Breast epithelium (tissue), 4 donors: ENCODE data around the gene P2RY10. TPM values are rescaled to one million over a fixed set of nuclear protein-coding genes. Genes with fewer than 3 reads are reported as not detected.

ENCODE experiments used
- DNase-seq, 2 donors: peaks; one replicate each; pipeline ENCODE4 v3.0.0-alpha.2; 2019; ENCODE audit warnings: low spot score in 2 of 2
- H3K27ac ChIP-seq, 2 donors: fragments of 200-600 bp; sonication (generic) in 1 of 2; one replicate each; pipeline ENCODE4 v1.5.1; 2016 to 2019; ENCODE audit warnings: mild to moderate bottlenecking in 1 of 2
- H3K27me3 ChIP-seq, 2 donors: fragments of 200-600 bp; sonication (generic) in 1 of 2; one replicate each; pipeline versions ENCODE4 v1.5.1 to v1.6.0; 2017 to 2019; ENCODE audit warnings: control low read depth in 1 of 2, mild to moderate bottlenecking in 1 of 2
- H3K36me3 ChIP-seq: fragments of 200-600 bp; one replicate; pipeline ENCODE4 v1.5.1; 2019
- H3K4me1 ChIP-seq, 2 donors: fragments of 200-600 bp; sonication (generic); one replicate each; pipeline ENCODE4 v1.5.1; 2016 to 2019; ENCODE audit warnings: control low read depth in 1 of 2
- H3K4me3 ChIP-seq, 3 donors: fragments of 200-600 bp; sonication (generic); 1 replicate in 2 of 3; 2 replicates in 1 of 3; pipeline ENCODE4 v1.5.1; 2016 to 2019; ENCODE audit warnings: mild to moderate bottlenecking in 3 of 3, moderate library complexity in 2 of 3
- H3K9me3 ChIP-seq, 2 donors: fragments of 200-600 bp; sonication (generic) in 1 of 2; one replicate each; pipeline ENCODE4 v1.5.1; 2016 to 2019; ENCODE audit warnings: control low read depth in 1 of 2
- CTCF ChIP-seq, 3 donors: fragments of 450-650 bp; IDR thresholded peaks; one replicate each; pipeline ENCODE4 v1.5.1; 2016 to 2017; ENCODE audit warnings: antibody characterized with exemption in 3 of 3, mild to moderate bottlenecking in 3 of 3, moderate library complexity in 3 of 3
- POLR2A ChIP-seq: fragments of 450-650 bp; IDR thresholded peaks from one replicate; pipeline ENCODE4 v1.6.1; 2016; ENCODE audit warnings: antibody characterized with exemption, mild to moderate bottlenecking, moderate library complexity
- POLR2AphosphoS5 ChIP-seq, 3 donors: sonication (generic); formaldehyde crosslinking; IDR thresholded peaks; one replicate each; pipeline ENCODE4 v1.6.1; 2017; ENCODE audit warnings: antibody characterized with exemption in 3 of 3
- intact Hi-C: fragments of 100-400 bp; cut with DNase I; formaldehyde crosslinking; loops from one replicate; pipeline ENCODE4 v1.15.1; 2023; ENCODE audit warnings: low total_unique reads
- total RNA-seq, 3 donors: library from RNA; depleted of rRNA; stranded (reverse); fragments of >200 nt; gene quantifications; one replicate each; pipeline ENCODE4 v1.1.0, GENCODE V29; 2016

Gene P2RY10
- total RNA-seq: 1 to 10 TPM in 1 of 3 donors, under 1 TPM in 2; 0.80 to 2.2 (median 0.98) TPM

GRCh38 chrX:78945186-78945912 is at the start of gene P2RY10:
TSS of gene P2RY10 (plus strand) at chrX:78945391. CDS start at chrX:78960521, 15,130 bp downstream.
- intact Hi-C loops: no loop called here
- DNase-seq: no peak
- Histone ChIP-seq H3K36me3 (no peaks in the 10 kb centered on the region), H3K27me3 (peaks cover 0 to 20% of the 10 kb centered on the region in 2 donors), H3K4me3 (no peak within 1 kb of the TSS), H3K9me3 (no peaks in the 10 kb centered on the region), H3K27ac (no peak within 1 kb of the TSS), H3K4me1 (no peaks in the 10 kb centered on the region)
- no peak for TF ChIP-seq POLR2A
- no peak for TF ChIP-seq POLR2AphosphoS5 (IDR thresholded peaks at IDR 0.05)
- TF ChIP-seq CTCF (IDR thresholded peaks at IDR 0.05): no peak

- H3K4me3 ChIP-seq: no peak overlapping the region
- no peak overlapping the region for H3K27ac ChIP-seq
- DNase-seq: no peak
- peaks cover 0 to 4% of the 10 kb centered on the region in 2 donors for H3K27me3 ChIP-seq
- H3K9me3 ChIP-seq: no peaks in the 10 kb centered on the region
- no peaks in the 10 kb centered on the region for H3K4me1 ChIP-seq
- TF ChIP-seq CTCF (IDR thresholded peaks at IDR 0.05) (no peak), POLR2A (no peak), POLR2AphosphoS5 (IDR thresholded peaks at IDR 0.05) (no peak)
- intact Hi-C loops: no loop called here
- H3K36me3 ChIP-seq: no peaks in the 10 kb centered on the region
These were observed 22.4 kb upstream of the P2RY10 start for GRCh38 chrX:78922754-78923153.

GRCh38 chrX:78923198-78924015 is 21.8 kb upstream of the P2RY10 start:
- no peak for DNase-seq

GRCh38 chrX:78931814-78932213 is 13.4 kb upstream of the P2RY10 start:
- no peak overlapping the region for H3K4me3 ChIP-seq
- no peaks in the 10 kb centered on the region for H3K9me3 ChIP-seq
- no peak overlapping the region for H3K27ac ChIP-seq
- intact Hi-C loops: no loop called here
- no peaks in the 10 kb centered on the region for H3K27me3 ChIP-seq
- H3K36me3 ChIP-seq: no peaks in the 10 kb centered on the region
- TF ChIP-seq POLR2AphosphoS5 (IDR thresholded peaks at IDR 0.05) (no peak), POLR2A (no peak)
- H3K4me1 ChIP-seq: no peaks in the 10 kb centered on the region
- no peak for DNase-seq

More at GRCh38 chrX:78923198-78924015, 21.8 kb upstream of the P2RY10 start:
- Histone ChIP-seq H3K9me3 (no peaks in the 10 kb centered on the region), H3K36me3 (no peaks in the 10 kb centered on the region), H3K4me3 (no peak overlapping the region), H3K4me1 (no peaks in the 10 kb centered on the region), H3K27ac (no peak overlapping the region), H3K27me3 (no peaks in the 10 kb centered on the region)
- intact Hi-C loops: no loop called here
- TF ChIP-seq CTCF (IDR thresholded peaks at IDR 0.05) (no peak), POLR2A (no peak), POLR2AphosphoS5 (IDR thresholded peaks at IDR 0.05) (no peak)

GRCh38 chrX:78934866-78935265 is 10.3 kb upstream of the P2RY10 start:
- Histone ChIP-seq H3K4me3 (no peak overlapping the region), H3K27ac (no peak overlapping the region), H3K9me3 (peaks cover 0 to 6% of the 10 kb centered on the region in 2 donors), H3K27me3 (no peaks in the 10 kb centered on the region), H3K36me3 (no peaks in the 10 kb centered on the region), H3K4me1 (no peaks in the 10 kb centered on the region)
- no peak for DNase-seq
- intact Hi-C loops: no loop called here
- TF ChIP-seq POLR2AphosphoS5 (IDR thresholded peaks at IDR 0.05): no peak
- no peak for TF ChIP-seq POLR2A
- no peak for TF ChIP-seq CTCF (IDR thresholded peaks at IDR 0.05)
